ENCODE measurements around the gene VAT1. TPM values are rescaled to one million over a fixed set of nuclear protein-coding genes. Genes with fewer than 3 reads are reported as not detected.

VAT1 gene
- total RNA-seq (ENCODE audit: low replicate concordance), result 167 and 274 TPM in 2 replicates
- long read RNA-seq, partial matches to known transcripts, result 3 of 18 reads
- long read RNA-seq, other reads (novel, unspliced or antisense), result 15 of 18 reads

DNA sequence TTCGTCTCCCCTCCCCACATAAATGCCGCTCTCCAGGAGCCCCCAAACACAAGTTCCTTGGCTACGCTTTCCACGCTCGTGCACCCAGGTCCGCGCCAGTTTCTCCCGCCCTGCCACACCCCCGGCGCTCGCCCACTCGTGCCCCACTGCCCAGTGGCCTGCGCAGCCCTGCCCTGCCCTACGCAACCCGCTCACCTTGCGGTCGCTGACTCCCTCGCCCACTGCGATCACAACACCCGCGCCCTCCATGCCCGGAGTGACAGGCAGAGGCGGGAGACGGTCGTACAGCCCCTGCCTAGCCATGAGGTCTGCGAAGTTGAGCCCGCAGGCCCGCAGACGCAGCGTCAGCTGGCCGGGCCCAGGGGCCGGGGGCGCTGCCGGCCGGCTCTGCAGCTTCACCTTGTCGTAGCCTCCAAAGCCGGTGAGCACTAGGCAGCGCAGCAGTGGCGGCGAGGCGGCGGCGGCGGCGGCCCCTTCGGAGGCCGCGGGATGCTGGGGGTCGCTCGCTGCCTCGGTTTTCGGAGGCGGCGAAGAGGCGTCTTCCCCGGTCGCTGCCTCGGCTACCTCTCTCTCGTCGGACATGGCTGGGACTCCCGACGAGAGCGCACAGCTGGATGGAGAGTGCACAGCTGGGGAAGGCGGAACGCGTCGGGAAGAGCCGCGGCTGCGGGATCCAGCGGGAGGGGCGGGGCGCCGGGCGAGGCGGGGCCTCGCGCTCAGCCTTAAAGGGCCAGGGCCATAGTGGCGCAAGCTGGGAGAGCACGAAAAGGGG is at the start of gene VAT1:
VAT1 (minus strand) TSS at position 645 of the 772 bp plus-strand sequence; CDS start at position 582, 63 bp downstream.
- Mint-ChIP-seq H3K9me3 (no peaks in the 10 kb centered on the region), H3K27ac (peak within 1 kb of the TSS; percentile 98), H3K4me3 (peak within 1 kb of the TSS; percentile 93), H3K4me1 (ENCODE audit: unreplicated experiment) (peaks cover 37% of the 10 kb centered on the region), H3K36me3 (peaks cover 4% of the 10 kb centered on the region), H3K27me3 (peaks cover 4% of the 10 kb centered on the region)
- TF ChIP-seq, protein P1, sequence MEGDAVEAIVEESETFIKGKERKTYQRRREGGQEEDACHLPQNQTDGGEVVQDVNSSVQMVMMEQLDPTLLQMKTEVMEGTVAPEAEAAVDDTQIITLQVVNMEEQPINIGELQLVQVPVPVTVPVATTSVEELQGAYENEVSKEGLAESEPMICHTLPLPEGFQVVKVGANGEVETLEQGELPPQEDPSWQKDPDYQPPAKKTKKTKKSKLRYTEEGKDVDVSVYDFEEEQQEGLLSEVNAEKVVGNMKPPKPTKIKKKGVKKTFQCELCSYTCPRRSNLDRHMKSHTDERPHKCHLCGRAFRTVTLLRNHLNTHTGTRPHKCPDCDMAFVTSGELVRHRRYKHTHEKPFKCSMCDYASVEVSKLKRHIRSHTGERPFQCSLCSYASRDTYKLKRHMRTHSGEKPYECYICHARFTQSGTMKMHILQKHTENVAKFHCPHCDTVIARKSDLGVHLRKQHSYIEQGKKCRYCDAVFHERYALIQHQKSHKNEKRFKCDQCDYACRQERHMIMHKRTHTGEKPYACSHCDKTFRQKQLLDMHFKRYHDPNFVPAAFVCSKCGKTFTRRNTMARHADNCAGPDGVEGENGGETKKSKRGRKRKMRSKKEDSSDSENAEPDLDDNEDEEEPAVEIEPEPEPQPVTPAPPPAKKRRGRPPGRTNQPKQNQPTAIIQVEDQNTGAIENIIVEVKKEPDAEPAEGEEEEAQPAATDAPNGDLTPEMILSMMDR (conservative IDR thresholded peaks at IDR 0.05), result no peak
- DNase-seq (ENCODE audit: extremely low spot score, unreplicated experiment), result peak; percentile 80

DNA sequence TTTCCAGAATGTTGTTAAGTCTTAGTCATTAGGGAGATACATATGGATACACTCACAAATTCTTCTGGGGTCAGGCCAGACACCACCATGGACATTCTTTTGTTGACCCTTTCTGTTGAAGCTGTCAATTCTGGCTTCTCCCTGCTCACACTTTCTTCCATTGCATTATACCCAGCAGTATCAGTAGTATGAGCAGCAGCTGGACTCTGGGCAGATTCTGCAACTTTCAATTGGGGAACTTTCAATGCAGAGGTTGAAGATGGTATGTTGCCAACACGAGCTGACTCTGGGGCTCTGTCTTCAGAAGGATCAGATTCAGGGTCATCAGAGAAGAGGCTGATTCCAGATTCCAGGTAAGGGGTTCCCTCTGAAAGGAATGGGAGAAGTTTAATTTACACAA is 48.7 kb upstream of the VAT1 start:
- Mint-ChIP-seq H3K4me1 (ENCODE audit: unreplicated experiment) (no peaks in the 10 kb centered on the region), H3K27ac (no peak overlapping the region), H3K4me3 (no peak overlapping the region), H3K36me3 (no peaks in the 10 kb centered on the region), H3K27me3 (no peaks in the 10 kb centered on the region), H3K9me3 (no peaks in the 10 kb centered on the region)
- no peak for DNase-seq (ENCODE audit: extremely low spot score, unreplicated experiment)
- TF ChIP-seq, protein P1 (conservative IDR thresholded peaks at IDR 0.05), result no peak

DNA sequence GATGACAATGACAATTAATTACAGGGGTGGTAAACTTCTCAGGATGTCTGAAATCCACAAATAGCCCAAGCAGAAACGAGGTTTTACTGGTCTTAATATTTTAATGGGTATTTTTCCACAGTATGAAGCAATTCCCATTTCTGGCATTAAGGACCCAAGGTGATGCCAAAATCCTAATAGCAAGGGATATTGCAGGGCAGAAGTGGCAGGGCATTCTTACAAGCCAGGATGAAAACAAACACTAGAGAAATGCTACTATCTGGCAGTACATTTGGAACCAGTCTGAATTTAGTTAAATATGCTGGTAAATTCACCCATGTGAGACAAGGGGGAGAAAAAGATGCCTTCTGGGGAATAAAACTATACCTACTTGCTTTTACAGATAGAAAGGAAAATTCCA is 48.1 kb upstream of the VAT1 start:
- H3K4me3 Mint-ChIP-seq, result no peak overlapping the region
- no peaks in the 10 kb centered on the region for H3K27me3 Mint-ChIP-seq
- H3K9me3 Mint-ChIP-seq, result no peaks in the 10 kb centered on the region
- no peak for DNase-seq (ENCODE audit: extremely low spot score, unreplicated experiment)
- H3K4me1 Mint-ChIP-seq (ENCODE audit: unreplicated experiment), result no peaks in the 10 kb centered on the region
- H3K27ac Mint-ChIP-seq, result no peak overlapping the region
- no peaks in the 10 kb centered on the region for H3K36me3 Mint-ChIP-seq
- TF ChIP-seq, protein P1 (conservative IDR thresholded peaks at IDR 0.05), result no peak

DNA sequence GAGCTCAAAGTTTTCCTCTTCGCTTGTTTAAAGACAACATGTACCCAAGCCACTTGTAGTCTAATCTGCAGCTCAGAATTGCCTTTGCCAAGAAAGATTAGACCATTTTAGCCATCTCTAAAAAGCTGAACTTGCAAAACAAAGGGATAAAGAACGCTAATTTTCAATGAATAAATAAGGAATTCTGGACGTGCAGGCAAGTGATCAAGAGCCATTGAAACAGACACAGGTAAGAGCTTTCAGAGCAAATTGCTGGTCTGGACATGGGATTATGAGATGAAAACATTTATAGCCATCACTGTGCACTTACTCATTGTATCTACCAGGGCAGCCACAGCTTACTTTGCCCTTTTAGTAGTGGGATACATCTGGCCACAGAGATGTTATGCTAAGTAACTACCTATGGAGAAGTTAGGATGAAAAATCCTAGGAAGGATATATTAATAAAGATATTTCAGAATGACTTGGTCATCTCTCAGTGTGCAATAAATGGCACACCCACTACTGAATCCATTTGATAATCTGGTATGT is 47.2 kb upstream of the VAT1 start:
- no peaks in the 10 kb centered on the region for H3K4me1 Mint-ChIP-seq (ENCODE audit: unreplicated experiment)
- H3K27me3 Mint-ChIP-seq, result no peaks in the 10 kb centered on the region
- no peak for DNase-seq (ENCODE audit: extremely low spot score, unreplicated experiment)
- TF ChIP-seq, protein P1 (conservative IDR thresholded peaks at IDR 0.05), result no peak
- no peak overlapping the region for H3K4me3 Mint-ChIP-seq
- H3K27ac Mint-ChIP-seq, result no peak overlapping the region
- H3K9me3 Mint-ChIP-seq, result no peaks in the 10 kb centered on the region
- H3K36me3 Mint-ChIP-seq, result no peaks in the 10 kb centered on the region

DNA sequence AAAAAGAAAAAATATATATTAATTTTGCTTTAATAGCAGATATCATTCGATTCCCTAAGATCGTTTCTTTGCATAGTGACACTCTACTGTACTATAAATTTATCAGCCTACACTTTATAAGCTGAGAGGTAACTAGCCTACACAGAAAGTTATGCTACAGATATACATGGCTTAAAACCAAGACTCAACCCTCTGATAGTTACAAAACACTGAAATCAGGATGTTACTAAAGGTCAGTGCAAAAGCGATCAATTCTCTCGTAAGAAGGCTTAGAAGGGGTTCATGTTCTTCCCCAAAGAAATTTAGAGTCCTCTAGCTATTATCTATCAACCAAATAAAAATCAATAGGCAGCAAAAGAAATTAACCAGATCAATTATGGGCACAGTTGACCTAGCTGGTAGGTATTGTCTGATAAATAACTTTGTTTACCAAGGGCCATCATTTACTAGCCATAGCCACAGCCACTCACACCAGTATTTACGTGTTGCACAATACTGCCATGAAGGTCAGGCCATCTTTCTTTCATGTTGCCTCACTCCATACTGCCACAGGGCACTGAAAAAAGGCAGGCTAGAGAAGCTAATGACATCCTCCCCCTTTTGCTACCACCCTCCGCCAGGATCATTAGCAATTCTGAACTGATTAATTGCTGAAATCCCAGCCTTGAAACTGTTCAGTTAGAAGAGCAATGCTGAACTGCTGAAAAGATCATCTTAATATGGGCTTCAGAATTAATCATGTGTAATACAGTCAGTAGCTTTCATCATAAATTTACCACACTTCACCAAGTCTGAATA is 46.6 kb upstream of the VAT1 start:
- no peaks in the 10 kb centered on the region for H3K27me3 Mint-ChIP-seq
- H3K4me1 Mint-ChIP-seq (ENCODE audit: unreplicated experiment), result no peaks in the 10 kb centered on the region
- no peak overlapping the region for H3K4me3 Mint-ChIP-seq
- TF ChIP-seq, protein P1 (conservative IDR thresholded peaks at IDR 0.05), result no peak
- H3K36me3 Mint-ChIP-seq, result no peaks in the 10 kb centered on the region
- no peaks in the 10 kb centered on the region for H3K9me3 Mint-ChIP-seq
- H3K27ac Mint-ChIP-seq, result no peak overlapping the region
- DNase-seq (ENCODE audit: extremely low spot score, unreplicated experiment), result no peak
